H54 (cell line): ENCODE measurements around the gene PROCA1.

Experiments
- DNase-seq: peaks from one replicate; pipeline ENCODE4 v3.0.0; 2011; ENCODE audit warnings: low spot score, mixed read lengths; ENCODE audit not compliant: insufficient read length
- FAIRE-seq: peaks from 3 replicates; lab custom pipeline; 2011; peaks lifted over from hg19 to GRCh38; lab: Jason Lieb, UNC
- POLR2A ChIP-seq: IDR thresholded peaks from 2 replicates; pipeline ENCODE4 v1.6.1; 2011; ENCODE audit warnings: low read depth, mild to moderate bottlenecking, low read length

The PROCA1 gene

DNA sequence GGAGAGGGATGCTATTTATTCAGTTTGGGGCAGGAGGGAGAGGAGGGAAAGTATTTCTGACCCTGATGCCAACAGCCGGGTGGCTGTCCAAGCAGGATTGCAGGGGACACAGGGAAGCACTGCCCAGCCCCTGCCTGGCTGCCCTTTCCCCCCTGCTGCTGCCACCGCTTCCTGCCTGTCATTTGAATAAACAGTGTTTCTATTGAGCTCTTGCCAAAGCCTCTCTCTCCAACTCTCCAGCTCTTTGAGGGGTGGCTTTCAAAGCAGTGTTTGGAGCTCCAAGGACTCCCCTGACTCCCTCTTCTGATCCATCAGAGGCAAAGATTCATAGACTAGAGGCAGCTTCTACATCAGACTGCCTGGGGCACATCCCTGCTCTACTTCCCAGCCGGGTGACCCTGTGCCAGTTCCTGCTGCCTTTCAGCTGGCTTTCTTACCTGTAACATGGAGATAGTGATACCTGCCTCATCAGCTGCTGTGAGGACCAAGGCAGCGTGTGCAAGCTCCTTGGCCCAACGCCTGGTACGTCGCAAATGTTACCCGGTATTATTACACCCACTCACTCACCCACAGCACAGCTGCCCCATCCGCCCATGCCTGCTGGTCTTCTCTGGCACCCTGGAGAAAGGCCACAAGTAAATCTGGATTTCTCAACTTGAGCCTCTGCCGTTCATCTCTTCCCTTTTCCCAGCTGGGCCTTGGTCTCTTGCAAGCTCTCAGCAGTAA lies 9.5 kb downstream of the PROCA1 start:
- no peak for FAIRE-seq
- DNase-seq: no peak
- no peak for TF ChIP-seq POLR2A

DNA sequence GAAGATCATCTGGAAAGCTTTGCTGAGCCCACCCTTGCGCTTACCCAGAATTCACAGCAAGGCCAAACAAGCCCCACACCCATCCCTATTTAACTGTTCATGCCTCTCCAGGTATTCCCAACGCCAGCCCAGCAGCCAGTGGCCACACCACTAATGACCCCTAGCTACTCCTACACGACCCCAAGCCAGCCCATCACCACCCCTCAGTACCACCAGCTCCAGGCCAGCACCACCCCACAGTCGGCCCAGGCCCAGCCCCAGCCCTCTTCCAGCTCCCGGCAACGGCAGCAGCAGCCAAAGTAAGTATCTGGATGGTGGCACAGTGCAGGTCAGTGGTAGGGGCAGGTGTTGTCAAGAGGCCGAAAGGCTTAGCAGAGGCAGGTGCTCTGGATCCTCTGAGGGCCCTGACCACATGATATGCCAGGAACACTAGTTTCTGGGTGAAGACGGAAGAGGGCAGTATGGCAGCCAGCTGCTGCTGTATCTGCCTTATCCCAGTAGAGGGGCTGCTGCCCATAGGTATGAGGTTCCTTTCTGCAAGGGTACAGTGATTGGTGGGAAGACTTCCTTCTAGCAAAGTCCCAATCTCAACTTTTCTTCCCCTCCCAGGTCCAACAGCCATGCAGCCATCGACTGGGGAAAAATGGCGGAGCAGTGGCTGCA lies 10.7 kb downstream of the PROCA1 start:
- FAIRE-seq: no peak
- TF ChIP-seq POLR2A: no peak

DNA sequence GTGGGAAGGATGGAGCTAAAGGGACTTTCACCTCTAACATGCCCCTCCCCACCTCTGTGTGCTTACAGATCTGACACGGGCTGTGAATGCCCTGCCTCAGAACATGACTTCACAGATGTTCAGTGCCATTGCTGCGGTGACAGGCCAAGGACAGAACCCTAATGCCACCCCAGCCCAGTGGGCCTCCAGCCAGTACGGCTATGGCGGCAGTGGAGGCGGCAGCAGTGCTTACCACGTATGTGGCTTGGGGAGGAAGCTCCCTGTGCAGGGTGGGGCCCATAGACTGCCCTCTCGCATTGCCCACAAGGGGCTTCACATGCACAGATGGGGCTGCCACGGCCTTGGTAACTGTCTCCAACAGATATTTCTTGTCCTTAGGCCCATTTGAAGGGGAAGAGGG lies 11.4 kb downstream of the PROCA1 start:
- no peak for TF ChIP-seq POLR2A
- no peak for DNase-seq
- FAIRE-seq: no peak

More for the DNA sequence above, 10.7 kb downstream of the PROCA1 start:
- DNase-seq: no peak

DNA sequence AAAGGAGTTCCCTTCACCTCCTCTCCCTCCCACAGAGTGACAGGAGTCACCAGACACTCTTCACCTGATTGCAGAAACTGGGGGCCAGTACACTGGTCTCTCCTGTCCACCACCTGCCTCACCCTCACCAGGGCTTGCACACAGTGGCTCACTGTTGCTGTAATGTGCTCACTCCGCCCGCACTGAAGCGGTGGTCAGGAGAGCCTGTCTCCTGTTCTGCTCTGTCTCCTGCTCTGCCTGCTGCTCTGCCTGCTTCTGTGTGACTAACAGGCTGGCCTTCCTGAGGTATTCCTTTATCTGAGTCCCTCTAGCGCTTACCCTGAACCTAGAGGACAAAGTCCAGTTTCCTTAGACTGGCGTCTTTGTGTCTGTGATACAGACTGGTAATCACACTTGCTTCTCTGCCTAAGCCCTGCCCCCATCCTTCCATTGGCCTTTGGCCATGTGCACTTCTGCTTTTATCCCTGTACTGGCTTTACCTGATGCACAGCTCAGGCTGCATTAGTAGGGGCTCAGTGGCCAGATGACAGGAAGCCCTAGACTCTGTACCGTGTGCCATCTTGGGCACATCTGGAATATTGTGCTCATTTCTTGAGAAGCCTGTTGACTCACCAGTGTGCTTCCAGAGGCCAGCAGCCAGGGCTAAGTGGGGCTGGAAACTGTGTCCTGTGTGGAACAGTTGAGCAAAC lies 13.3 kb downstream of the PROCA1 start:
- no peak for DNase-seq
- TF ChIP-seq POLR2A: no peak
- FAIRE-seq: no peak

DNA sequence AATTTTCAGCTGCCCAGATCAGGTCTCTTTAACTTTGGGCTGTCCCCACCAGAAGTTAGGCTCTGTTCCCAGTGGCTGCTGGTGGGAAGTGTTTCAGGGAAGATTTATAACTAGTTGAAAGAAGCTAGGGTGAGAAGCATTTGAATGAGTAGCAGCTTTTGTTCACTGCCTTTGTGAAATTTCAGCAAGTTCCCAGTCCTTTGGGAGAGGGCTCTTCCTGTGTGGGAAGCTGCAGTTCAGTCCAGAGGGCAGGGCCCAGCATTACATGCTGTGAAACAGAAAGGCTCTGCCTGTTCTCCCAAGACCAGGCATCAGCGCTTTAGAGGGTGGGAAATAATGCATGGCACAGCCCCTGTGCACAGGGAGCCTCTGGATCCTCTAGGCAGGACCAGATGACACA lies 17.8 kb downstream of the PROCA1 start:
- no peak for TF ChIP-seq POLR2A
- FAIRE-seq (no peak), DNase-seq (no peak)

DNA sequence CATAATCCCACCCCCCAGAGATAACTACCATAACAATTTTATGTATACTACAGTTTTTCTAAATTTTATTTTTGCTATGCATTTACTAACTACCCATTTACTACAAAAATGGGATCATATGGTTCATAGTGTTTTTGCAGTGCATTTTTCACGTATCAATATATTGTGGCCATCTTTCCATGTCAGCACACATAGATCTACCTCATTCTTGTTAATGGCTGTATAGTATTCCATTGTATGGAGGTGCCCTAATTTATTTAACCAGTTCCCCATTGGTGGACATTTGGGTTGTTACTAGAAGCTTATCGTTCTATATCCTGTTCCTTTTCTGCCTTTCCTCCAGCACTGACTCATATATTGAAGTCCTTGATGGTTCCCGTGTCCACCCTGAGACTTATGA lies 22.7 kb downstream of the PROCA1 start:
- DNase-seq (no peak), FAIRE-seq (no peak)
- TF ChIP-seq POLR2A: no peak

DNA sequence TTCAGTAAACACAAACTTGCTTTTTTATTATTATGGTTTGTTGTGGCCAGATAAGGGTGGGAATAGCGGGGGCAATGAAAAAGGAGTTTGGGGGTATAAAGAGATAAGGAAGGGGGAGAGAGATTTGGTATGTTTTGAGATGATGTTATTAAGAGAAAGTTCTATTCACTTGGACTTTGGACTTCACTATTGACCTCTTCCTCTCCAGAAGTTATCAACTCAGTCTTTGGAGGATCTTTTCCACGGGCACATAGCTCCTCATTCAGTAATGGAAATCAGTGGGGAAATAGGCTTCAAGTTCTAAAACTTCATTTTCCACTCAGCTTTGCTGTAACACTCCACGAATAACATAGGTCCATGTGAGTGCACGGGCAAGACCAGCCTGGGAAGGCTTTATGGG lies 23.2 kb downstream of the PROCA1 start:
- no peak for TF ChIP-seq POLR2A
- FAIRE-seq (no peak), DNase-seq (no peak)

DNA sequence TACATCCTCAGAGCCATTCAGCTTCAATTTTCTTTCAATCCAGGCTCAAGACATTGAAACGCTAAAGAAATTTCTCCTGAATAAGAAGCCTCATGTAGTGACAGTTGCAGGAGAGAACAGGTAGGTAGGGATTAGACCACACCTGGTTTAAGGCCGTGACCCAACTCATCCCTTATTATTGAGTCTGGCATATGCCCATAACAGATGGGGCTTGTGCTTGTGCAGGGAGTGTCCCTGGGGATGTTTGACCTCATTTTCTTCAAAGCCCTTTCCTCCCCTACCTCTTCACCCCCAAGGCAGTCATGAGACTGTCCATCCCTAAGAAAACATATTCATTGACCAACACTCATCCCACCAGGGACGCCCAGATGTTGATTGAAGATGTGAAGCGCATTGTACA lies 25.4 kb downstream of the PROCA1 start:
- no peak for FAIRE-seq
- no peak for DNase-seq
- no peak for TF ChIP-seq POLR2A

DNA sequence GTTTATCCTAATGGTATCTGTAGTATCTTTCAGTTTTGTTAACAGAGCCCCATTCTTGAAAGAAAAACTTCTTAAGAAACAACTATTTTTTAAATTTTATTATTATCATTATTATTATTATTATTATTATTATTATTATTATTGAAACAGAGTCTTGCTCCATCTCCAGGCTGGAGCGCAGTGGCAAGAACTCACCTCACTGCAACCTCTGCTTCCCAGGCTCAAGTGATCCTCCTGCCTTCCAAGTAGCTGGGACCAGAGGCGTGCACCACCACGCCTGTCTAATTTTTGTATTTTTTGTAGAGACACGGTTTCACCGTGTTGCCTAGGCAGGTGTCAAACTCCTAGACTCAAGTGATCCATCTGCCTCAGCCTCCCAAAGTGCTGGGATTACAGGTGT lies 26.3 kb downstream of the PROCA1 start:
- DNase-seq: no peak
- FAIRE-seq: no peak
- no peak for TF ChIP-seq POLR2A

DNA sequence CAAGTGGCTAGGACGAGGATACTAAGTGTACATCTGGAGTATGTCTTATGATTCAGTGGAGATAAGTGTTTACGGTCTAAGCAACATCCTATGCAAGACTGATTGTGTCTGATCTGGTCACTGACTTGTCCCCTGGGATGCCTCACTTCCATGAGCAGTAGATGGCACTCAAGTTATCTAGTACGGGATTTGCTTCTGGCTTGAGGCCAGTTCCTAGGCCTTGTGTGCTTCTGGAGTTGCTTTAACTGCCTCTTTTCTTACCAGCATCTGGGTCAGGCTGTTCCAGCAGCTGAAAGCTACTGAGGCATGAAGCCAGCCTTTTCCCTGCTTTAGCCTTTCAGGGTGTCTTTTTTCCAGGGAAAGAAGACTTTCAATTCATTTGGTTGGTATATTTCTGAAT lies 26.7 kb downstream of the PROCA1 start:
- DNase-seq (no peak), FAIRE-seq (no peak)
- TF ChIP-seq POLR2A: no peak

DNA sequence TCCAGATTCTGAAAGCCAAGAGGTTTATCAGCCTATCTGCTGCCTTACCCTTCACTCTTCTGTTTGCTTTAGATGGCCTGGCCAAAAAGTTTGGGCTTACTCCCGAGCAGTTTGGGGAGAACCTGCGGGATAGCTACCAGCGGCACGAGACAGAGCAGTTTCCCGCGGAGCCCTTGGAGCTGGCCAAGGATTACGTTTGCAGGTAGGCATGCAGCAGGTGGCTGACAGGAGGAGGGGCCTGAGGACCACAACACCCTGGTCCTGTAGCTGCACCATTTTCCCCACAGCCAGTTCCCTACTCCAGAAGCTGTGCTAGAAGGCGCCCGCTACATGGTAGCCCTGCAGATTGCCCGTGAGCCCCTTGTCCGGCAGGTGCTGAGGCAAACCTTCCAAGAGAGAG lies 29.0 kb downstream of the PROCA1 start:
- DNase-seq (no peak), FAIRE-seq (no peak)
- TF ChIP-seq POLR2A: no peak

DNA sequence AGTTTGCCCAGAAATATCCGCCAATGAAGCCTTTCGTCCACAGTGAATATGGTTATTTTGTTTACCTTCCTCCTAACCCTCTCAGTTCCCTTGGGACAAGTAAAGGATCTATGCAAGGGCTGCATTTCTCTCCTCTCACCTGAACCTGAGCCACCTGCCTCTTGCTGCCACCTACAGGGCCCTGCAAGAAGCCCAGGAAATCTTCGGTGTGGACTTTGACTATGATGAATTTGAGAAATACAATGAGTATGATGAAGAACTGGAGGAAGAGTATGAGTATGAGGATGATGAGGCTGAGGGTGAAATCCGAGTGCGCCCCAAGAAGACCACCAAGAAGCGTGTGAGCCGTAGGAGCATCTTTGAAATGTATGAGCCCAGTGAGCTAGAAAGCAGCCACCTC lies 35.7 kb downstream of the PROCA1 start:
- TF ChIP-seq POLR2A: no peak
- DNase-seq (no peak), FAIRE-seq (no peak)

DNA sequence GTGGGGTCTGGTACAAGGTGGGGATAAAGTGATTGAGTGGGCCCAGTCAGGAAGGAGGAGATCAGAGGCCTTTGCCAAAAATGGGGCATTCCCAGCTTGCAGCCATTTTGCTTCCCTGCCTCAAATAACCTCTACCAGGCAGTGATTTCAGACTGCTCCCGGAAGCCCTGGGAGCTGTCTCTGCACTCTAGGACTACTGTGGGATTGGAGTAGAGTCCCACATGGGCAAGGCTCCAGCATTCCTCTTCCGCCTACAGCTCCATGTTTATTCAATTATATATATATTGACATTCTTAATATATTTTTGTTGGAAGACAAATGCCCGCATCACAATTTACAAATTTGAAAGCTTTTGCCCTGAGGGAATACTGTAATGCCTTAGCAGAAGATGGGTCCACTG lies 36.2 kb downstream of the PROCA1 start:
- DNase-seq: no peak
- no peak for TF ChIP-seq POLR2A
- FAIRE-seq: no peak

DNA sequence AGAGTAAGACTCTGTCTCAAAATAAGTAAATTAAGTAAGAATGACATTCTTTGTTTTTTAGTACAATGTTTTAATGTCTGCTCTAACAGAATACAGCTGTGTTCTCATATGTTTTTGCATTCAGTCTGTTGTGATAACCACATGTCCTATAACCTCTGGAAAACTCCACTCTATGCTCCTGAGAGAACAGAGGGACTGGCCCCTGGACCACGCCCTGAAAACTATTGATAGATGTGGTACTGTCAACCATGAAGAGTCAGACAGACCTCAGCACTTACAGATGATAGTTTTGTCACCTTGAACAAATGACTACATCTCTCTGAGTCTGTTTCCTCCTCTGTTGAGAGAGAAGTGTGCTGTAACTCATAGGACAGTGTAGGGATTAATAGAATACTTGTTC lies 41.8 kb downstream of the PROCA1 start:
- DNase-seq (no peak), FAIRE-seq (no peak)
- no peak for TF ChIP-seq POLR2A
